WERI-Rb-1 (cell line): ENCODE measurements around the gene UBR4.

ENCODE experiments used
- DNase-seq: peaks from one replicate; pipeline ENCODE4 v3.0.0-alpha.2; 2020
- H3K27ac ChIP-seq: fragments of 250-450 bp; sonication (Bioruptor Pico); 2 replicates; pipeline ENCODE4 v1.5.1; 2020; ENCODE audit warnings: mild to moderate bottlenecking, moderate library complexity
- H3K27me3 ChIP-seq: fragments of 250-450 bp; sonication (Bioruptor Pico); 2 replicates; pipeline ENCODE4 v1.5.1; 2021; ENCODE audit warnings: mild to moderate bottlenecking, low read depth, moderate library complexity; ENCODE audit not compliant: insufficient read depth, severe bottlenecking
- H3K36me3 ChIP-seq: fragments of 250-450 bp; sonication (Bioruptor Pico); 2 replicates; pipeline ENCODE4 v1.5.1; 2020; ENCODE audit warnings: mild to moderate bottlenecking, moderate library complexity
- H3K4me3 ChIP-seq: 2 replicates; pipeline ENCODE4 v1.5.1; 2011; ENCODE audit warnings: low read depth, mild to moderate bottlenecking, control low read depth, low read length
- H3K9me3 ChIP-seq: fragments of 250-450 bp; sonication (Bioruptor Pico); 2 replicates; pipeline ENCODE4 v1.5.1; 2021; ENCODE audit warnings: mild to moderate bottlenecking, moderate library complexity; ENCODE audit not compliant: severe bottlenecking
- CTCF ChIP-seq: IDR thresholded peaks from 2 replicates; pipeline ENCODE4 v1.5.1; 2011; ENCODE audit warnings: low read depth, mild to moderate bottlenecking, control low read depth, inconsistent platforms, low read length

Gene UBR4

GRCh38 chr1:19113697-19114092 is 96.4 kb downstream of the UBR4 start:
- H3K27ac ChIP-seq: no peak overlapping the region
- TF ChIP-seq CTCF: peak; percentile 82
- no peak overlapping the region for H3K4me3 ChIP-seq
- DNase-seq: peak; percentile 60
- H3K36me3 ChIP-seq: peaks cover 96% of the 10 kb centered on the region
- H3K27me3 ChIP-seq: no peaks in the 10 kb centered on the region
- no peaks in the 10 kb centered on the region for H3K9me3 ChIP-seq

GRCh38 chr1:19112891-19113696 is 97.0 kb downstream of the UBR4 start:
- Histone ChIP-seq H3K9me3 (no peaks in the 10 kb centered on the region), H3K4me3 (no peak overlapping the region), H3K36me3 (peaks cover 98% of the 10 kb centered on the region), H3K27me3 (no peaks in the 10 kb centered on the region), H3K27ac (no peak overlapping the region)
- DNase-seq: peak; percentile 24
- TF ChIP-seq CTCF: no peak

- Histone ChIP-seq H3K4me3 (no peak overlapping the region), H3K27ac (no peak overlapping the region), H3K9me3 (no peaks in the 10 kb centered on the region), H3K27me3 (no peaks in the 10 kb centered on the region), H3K36me3 (peaks cover 91% of the 10 kb centered on the region)
- DNase-seq: no peak
- TF ChIP-seq CTCF: no peak
These were observed 99.7 kb downstream of the UBR4 start for GRCh38 chr1:19110257-19110927.

GRCh38 chr1:19109545-19109944 is 100.5 kb downstream of the UBR4 start:
- Histone ChIP-seq H3K27me3 (no peaks in the 10 kb centered on the region), H3K4me3 (no peak overlapping the region), H3K36me3 (peaks cover 91% of the 10 kb centered on the region), H3K27ac (no peak overlapping the region), H3K9me3 (no peaks in the 10 kb centered on the region)
- no peak for TF ChIP-seq CTCF
- no peak for DNase-seq

GRCh38 chr1:19101244-19101643 is 108.8 kb downstream of the UBR4 start:
- Histone ChIP-seq H3K27ac (no peak overlapping the region), H3K9me3 (no peaks in the 10 kb centered on the region), H3K4me3 (no peak overlapping the region), H3K27me3 (no peaks in the 10 kb centered on the region), H3K36me3 (peaks cover 97% of the 10 kb centered on the region)
- TF ChIP-seq CTCF: no peak
- DNase-seq: no peak
